GM18909 (cell line): ENCODE measurements around the gene BMAL2.

Experiments
- ATAC-seq: cut with Tn5 transposase; IDR thresholded peaks from one replicate; pipeline ENCODE4 v1.9.1; 2021; ENCODE audit warnings: mild to moderate bottlenecking; ENCODE audit not compliant: unreplicated experiment, poor library complexity

Gene BMAL2

DNA sequence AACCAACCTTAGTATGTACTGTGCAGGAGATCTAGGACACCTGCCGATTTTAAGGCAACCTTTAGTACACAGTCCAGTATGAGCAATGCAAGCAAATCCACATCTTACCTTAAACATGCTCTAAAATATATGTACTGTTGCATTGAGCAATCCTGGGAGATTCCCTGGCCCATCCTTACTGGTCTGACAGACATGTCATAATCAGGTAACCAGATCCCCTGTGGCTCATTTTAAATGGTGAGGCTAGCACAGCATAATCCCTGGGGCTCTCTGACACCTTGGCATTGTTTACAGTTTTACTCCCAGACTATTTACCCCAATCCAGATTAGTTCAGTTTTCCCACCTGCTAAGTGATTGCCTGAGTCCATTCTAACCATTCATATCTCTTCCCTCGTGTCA, 15.1 kb downstream of the BMAL2 start:
- no peak for ATAC-seq

DNA sequence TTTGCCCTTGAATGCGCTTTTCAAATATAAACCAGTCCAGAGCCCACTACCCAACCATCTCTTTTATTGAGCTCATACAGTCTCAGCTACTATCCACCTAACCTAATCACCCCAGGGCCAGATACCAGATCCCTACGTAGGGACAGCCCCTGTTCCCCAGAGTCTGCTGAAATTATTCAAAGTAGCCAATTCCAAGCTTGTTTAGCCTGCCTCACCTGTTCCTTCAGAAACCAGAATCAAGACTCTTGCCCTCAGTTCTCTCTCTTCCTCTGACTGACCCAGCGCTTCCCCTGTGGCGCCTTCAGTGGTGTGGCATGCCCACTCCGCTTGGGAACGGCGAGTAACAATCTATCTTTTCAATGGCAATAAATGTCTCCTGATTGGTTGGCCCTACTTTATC, 18.8 kb downstream of the BMAL2 start:
- ATAC-seq: no peak

DNA sequence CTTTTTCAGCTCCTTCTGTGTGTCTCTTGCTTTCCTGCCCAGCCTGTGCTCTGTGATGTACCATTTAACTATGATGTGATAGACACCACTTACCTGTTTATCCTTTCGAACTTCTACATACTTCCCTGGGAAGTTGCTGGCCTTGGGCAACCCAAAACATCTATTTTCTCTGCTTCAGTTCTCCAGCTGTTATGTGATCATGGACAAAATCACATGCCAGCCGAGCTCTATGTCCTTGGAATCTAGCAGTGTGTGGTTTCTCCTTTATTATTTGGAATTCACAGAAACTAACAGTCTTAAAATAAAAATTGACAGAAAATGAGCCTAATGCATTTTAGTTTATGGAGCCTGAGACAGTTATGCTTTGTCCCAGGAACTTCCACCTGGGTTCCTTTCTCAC, 22.9 kb downstream of the BMAL2 start:
- no peak for ATAC-seq

DNA sequence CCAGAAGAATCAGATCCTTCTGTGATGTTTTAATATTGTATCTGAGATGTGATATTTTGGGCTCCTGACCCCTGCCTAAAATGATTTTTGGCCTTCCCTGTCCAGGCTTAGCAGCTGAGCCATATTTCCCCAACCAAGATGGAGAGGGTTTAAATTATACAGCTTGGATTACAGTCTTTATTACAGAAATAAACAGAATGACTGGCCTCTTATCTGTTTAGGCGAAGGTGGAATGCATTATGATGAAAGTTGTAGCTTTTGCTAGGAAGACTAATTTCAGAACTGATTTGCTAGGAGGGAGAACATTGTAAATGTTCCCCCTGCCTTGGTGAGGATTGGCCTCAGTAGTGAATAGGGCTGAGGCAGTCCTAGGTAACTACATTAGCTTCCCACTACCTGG, 23.3 kb downstream of the BMAL2 start:
- ATAC-seq: no peak

DNA sequence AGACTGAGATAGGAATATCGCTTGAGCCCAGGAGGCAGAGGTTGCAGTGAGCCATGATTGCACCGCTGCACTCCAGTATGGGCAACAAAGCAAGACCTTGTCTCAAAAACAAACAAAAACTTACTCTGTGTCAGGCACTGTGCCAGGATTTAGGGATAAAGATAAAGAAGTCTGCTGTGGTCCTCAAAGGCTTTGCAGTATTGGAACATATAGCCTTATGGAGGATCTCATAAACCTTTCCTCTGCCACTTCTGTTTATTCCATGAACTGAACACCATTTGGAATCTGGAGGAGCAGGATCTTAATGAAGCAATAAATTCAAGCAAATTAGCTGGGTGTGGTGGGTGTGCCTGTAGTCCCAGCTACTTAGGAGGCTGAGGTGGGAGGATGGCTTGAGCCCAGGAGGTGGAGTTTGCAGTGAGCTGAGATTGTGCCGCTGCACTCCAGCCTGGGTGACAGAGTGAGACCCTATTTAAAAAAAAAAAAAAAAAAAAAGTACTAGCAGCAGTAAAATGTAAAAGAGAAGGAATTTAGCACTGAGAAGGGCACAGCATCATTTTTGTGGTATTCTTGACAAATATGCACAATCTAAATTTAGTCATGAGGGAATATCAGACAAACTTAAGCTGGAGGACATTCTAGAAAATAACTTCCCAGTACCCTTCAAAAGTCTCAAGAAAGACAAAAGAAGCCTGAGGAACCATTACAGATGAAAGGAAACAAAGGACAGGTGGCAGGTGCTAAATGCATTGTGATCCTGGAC, 27.1 kb downstream of the BMAL2 start:
- no peak for ATAC-seq

DNA sequence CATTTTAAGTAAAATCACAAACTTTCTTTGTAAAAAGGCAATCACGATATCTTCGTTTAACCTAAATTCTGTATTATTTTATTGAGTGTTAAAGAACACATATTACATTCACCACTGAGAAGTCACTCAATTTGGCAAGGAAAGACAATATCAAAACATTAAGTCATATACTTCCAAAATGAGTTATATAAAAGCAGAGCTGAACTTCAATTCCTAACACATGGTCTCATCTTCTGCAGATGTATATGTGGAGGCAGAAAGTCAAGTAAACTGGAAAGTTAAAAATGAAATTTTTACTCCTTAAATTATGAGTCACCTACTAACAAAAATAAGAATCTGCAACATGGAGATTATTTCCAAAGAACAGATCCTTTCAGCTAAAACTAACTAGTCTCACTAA, 28.7 kb downstream of the BMAL2 start:
- ATAC-seq: no peak

DNA sequence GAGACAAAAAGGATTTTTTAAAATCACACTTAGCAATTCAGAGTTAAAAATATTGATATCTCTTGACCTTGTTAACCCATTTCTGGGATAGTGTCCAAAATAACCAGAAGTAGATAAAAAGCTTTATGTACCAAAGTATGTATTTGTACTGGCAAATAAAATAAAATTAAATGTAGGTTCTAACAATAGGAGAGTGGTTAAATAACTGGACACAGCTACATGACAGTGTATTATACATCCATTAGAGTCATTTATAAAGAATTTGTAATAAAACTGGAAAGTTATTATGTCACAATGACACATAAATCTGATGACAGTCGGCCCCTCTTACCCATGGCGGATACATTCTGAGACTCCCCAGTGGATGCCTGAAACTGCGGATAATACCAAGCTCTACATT, 34.0 kb downstream of the BMAL2 start:
- no peak for ATAC-seq

DNA sequence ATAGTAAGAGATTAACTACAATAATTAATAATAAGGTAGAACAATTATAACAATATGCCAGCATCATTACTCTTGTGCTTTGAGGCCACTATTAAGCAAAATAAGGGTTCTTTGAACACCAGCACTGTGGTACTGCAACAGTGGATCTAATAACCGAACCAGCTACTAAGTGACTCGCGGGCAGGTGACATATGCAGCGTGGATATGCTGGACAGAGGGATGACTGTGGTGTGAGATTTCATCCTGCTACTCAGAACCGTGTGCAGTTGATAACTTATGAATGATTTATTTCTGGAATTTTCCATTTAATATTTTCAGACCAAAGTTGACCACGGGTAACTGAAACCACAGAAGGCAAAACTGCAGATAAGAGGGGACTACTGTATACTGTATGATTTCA, 34.4 kb downstream of the BMAL2 start:
- ATAC-seq: no peak

DNA sequence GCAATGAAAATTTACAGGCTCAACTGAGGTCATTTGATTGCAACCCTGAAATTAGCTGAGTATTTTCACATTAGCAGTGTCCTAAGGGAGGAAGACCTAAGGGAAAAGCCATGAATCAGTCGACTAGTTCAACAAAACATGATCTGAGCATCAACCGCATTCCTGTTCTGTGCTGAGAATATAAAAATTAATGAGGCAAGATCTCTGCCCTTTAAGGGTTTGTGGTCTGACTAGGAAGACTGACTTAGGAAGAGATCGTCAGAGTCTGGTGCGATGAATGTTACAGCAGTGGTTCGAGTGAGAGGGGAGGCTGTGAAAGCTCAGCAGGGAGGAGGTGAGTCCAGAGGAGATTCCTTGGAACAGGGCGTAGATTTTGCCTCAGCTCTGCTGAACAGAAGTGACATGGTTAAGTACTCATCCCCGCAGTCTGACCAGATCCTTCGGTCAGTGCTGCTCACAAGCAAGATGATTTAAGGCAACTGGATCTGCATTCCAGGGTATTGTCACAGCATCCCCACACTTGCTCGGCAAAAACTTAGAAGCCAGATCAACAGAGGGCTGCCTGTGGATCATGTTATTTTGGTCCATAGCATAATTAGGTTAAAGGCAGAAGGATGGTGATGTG, 49.6 kb downstream of the BMAL2 start:
- ATAC-seq: no peak
